Coronary artery (tissue), 2 donors: Measurements from ENCODE around the gene CA6.
"Not testable (repeated sequence)": the region's sequence is repeated elsewhere in the genome, so short reads cannot be mapped to it uniquely, and the experiment has no call there.

Experiments used
- DNase-seq: peaks from one replicate; pipeline ENCODE4 v3.0.0-alpha.2; 2017; ENCODE audit warnings: low spot score
- H3K27ac ChIP-seq, 2 donors: fragments of 200-600 bp; sonication (generic); one replicate each; pipeline ENCODE4 v1.5.1; 2016 to 2019
- H3K4me3 ChIP-seq: fragments of 200-600 bp; sonication (generic); 2 replicates; pipeline ENCODE4 v1.5.1; 2016; ENCODE audit warnings: mild to moderate bottlenecking, moderate library complexity
- TF ChIP-seq, protein P1 (sequence below): fragments of 200-600 bp; sonication (generic); IDR thresholded peaks from one replicate; pipeline ENCODE4 v1.5.1; 2019; ENCODE audit warnings: antibody characterized with exemption

CA6 gene

GRCh38 chr1:8914466-8914865 lies 31.2 kb upstream of the CA6 start:
- DNase-seq, result no peak
- no peak overlapping the region for H3K4me3 ChIP-seq
- TF ChIP-seq, protein P1, sequence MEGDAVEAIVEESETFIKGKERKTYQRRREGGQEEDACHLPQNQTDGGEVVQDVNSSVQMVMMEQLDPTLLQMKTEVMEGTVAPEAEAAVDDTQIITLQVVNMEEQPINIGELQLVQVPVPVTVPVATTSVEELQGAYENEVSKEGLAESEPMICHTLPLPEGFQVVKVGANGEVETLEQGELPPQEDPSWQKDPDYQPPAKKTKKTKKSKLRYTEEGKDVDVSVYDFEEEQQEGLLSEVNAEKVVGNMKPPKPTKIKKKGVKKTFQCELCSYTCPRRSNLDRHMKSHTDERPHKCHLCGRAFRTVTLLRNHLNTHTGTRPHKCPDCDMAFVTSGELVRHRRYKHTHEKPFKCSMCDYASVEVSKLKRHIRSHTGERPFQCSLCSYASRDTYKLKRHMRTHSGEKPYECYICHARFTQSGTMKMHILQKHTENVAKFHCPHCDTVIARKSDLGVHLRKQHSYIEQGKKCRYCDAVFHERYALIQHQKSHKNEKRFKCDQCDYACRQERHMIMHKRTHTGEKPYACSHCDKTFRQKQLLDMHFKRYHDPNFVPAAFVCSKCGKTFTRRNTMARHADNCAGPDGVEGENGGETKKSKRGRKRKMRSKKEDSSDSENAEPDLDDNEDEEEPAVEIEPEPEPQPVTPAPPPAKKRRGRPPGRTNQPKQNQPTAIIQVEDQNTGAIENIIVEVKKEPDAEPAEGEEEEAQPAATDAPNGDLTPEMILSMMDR, result no peak
- no peak overlapping the region for H3K27ac ChIP-seq

DNA sequence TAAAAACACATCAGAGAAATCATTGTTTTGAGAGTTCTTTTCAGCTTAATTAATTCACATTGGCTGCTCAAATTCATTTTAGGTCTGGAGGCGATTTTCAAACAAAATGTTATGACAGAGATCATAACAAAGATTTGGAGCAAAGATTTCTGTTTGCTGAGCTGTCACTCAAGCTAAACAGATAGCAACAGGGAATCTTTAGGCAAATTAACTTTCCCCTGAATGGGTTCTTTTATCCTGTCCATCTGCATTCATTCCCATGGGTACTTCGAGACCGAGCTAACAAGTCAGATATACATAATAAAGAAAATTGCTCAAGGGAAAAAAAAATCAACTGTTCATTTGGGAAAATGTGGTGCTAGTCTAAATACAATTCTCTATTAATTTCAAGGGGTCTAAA lies 30.2 kb upstream of the CA6 start:
- no peak overlapping the region for H3K27ac ChIP-seq
- TF ChIP-seq, protein P1, result no peak
- no peak overlapping the region for H3K4me3 ChIP-seq
- DNase-seq, result no peak

DNA sequence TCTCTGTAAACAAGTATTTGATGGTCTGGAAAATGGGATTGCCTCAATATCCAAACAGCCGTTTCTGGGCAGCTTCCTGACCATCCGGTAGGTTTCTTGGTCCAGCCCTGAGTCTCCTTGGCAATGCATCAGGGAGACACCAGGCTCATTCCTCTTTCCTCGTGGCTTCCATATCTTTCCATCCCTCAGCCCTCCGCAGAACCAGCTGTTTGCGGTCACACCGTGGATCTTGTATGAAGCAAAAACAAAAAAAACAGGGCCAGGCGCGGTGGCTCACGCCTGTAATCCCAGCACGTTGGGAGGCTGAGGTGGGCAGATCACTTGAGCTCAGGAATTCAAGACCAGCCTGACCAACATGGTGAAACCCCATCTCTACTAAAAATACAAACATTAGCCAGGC lies 28.1 kb upstream of the CA6 start:
- not testable (repeated sequence) for DNase-seq, H3K4me3 ChIP-seq, H3K27ac ChIP-seq

DNA sequence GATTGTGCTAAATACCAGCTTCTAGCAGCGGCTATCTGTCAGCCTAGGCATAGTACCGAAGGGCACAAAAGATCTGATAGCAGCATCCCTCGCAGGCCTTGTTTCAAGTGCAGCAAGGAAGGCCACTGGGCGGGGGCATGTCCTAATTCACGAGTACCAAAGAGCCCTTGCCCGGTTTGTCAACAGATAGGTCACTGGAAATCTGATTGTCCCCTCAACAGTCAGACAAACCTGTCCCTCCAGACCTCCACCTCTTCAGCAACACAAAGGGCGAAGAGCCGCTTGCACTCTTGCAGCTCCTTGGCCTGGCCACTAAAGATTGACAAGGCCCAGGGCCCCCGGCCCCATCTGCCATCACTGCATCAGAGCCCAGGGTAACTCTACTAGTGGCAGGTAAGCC lies 22.7 kb upstream of the CA6 start:
- H3K27ac ChIP-seq, result no peak overlapping the region
- H3K4me3 ChIP-seq, result no peak overlapping the region
- TF ChIP-seq, protein P1, result no peak
- DNase-seq, result no peak

GRCh38 chr1:8925406-8925805 lies 20.3 kb upstream of the CA6 start:
- H3K4me3 ChIP-seq, result no peak overlapping the region
- DNase-seq, result no peak
- TF ChIP-seq, protein P1, result no peak
- no peak overlapping the region for H3K27ac ChIP-seq

- Histone ChIP-seq H3K4me3 (no peak overlapping the region), H3K27ac (no peak overlapping the region)
- TF ChIP-seq, protein P1, result no peak
These were observed 19.7 kb upstream of the CA6 start for GRCh38 chr1:8925960-8926359.

GRCh38 chr1:8926707-8927694 lies 18.7 kb upstream of the CA6 start:
- Histone ChIP-seq H3K4me3 (no peak overlapping the region), H3K27ac (no peak overlapping the region)
- TF ChIP-seq, protein P1, result no peak
- no peak for DNase-seq

More at GRCh38 chr1:8925960-8926359, 19.7 kb upstream of the CA6 start:
- DNase-seq, result no peak
